NCI-H2196 treated with DMSO at 0.1 percent for 48 hours (cell line): Measurements from ENCODE around the gene GAP43.
A peak's percentile ranks its signal among the peaks of the same experiment; 100 is the strongest.

Experiments used
- DNase-seq: peaks from one replicate; lab custom pipeline; 2025; ENCODE audit not compliant: unreplicated experiment; lab: John Stamatoyannopoulos, UW

The GAP43 gene

DNA sequence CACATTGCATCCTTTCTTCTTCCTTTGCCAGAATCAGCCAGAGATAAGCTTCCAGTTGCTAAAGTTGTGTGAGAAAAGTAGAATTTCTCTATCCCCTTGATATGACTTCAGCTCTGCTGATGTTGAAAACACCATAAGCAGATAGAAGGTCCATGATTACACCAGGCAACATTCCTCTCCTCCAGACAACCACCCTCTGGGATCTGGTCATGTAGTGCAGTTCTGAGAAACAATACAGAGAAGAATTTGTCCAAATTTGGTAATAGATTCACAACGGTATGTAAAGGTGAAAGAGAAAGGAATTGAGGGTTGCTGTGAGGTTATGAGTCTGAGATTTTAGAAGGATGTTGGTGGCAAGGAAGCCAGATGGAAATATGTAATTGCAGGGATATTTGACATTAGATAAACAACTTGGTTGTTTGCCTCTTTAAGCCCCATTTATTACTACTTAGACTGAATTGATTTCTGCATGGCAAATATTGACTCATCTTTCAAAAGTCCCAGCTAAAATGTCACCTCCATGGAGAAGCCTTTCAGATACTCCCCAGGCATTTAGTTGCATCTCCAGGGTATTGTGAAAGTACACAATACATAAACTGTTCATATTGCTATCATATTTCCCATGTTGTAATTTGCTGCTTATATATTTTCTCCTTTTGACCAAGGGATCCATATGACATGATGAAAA, 134.9 kb downstream of the GAP43 start:
- peak; percentile 46 for DNase-seq

DNA sequence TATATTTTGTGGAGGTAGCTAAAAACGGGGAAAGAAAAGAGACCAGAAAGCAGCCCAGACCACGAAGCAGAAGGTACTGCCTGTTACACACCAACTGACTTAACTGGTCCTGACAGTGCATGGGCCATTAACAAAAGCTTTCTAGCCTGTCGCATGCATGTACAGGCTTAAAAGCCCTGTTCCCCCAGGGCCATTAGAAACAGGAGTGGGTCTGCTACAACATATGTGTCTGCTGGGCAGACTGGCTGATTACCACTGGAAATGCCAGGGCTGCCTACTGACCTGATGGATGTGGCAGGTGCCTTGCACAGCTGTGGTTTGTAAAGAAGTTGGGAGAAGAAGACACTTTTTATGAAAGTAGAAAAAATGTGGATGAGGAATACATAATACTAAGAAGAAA, 137.4 kb downstream of the GAP43 start:
- DNase-seq, result no peak

DNA sequence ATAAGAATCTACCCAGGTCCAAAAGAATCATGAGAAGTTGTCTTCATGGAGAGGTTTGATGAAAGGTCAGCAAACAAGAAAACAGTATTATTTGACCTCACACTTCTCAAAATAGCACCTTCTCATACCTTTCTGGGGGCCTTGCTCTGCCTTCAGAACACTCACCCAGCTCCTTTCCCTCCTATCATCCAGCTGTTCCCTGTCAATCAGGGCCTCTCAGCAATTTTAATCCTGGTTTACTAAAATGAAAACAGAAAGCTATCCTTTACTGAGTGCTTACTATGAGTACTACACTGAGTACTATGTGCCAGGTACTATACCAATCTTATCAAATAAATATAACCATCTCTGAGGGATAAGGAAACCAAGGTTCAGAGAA, 138.6 kb downstream of the GAP43 start:
- no peak for DNase-seq

DNA sequence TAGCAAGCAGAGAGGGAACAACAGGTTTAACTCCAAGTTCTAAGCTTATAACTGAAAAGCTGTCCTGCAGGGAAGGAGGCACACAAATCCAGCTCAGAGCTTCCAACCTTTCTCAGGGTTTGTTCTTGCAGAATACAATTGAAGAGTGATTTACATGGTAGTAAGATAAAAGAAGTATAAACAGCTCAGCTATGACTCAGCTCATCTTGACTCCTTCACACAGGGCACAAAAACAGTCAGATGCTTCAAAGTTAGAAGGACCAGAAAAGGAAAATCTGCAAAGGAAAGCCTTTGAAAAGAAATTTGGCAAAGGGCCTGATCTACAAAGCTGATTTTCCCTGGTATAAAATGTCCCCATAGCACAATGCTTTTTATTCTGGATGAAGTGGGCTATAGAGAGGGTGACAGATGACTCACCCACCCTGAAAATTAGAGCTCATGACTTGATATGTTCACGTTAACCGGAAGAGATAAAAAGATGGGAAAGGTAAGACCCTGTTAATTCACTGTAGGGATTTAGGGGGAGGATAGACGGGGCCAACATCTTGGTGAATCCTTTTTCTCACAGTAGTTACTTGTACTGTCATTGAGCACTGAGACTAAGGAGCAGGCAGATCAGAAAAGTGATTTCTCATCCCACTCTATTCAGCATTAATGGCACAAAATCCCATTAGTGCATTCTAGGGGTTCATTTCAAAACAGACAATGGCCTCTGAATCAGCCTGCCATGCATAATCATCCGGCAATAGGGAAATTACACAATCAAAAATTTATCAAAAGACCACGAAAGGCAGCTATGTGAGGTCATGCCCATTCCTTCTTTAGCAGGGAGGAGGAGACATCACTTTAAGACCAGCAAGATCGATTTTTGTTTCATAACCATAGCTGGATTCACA, 143.5 kb downstream of the GAP43 start:
- DNase-seq, result no peak

DNA sequence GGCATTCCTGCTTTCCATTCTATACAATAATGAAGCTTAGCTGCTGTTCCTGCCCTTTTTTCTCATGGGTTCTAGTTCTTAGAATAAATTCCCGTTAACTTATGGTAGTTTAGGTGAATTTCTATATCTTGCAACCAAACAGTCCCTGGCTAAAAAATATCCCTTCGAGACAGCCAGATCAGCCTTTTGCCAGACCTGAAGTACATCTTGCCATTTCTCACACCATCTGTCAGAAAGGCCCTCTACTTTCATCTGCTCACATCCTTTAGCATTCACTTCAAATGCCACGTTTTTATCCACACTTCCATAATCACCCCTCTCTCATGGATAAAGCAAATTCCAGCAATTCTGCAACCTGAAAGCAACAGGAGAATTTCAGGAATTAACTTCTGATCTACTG, 145.4 kb downstream of the GAP43 start:
- DNase-seq, result no peak
